Omental fat pad (tissue), 4 donors: Measurements from ENCODE around the gene AS3MT. TPM values are rescaled to one million over a fixed set of nuclear protein-coding genes. Genes with fewer than 3 reads are reported as not detected.
"Not testable (repeated sequence)": the region's sequence is repeated elsewhere in the genome, so short reads cannot be mapped to it uniquely, and the experiment has no call there.

Source experiments
- ATAC-seq: fragments of 150-250 bp; one replicate; pipeline ENCODE4 v1.9.1; 2016; ENCODE audit warnings: mild to moderate bottlenecking, moderate library complexity; ENCODE audit not compliant: low FRiP score
- DNase-seq: peaks from one replicate; pipeline ENCODE4 v3.0.0-alpha.2; 2019; ENCODE audit warnings: low spot score
- CTCF ChIP-seq, 3 donors: fragments of 450-650 bp; IDR thresholded peaks; one replicate each; pipeline ENCODE4 v1.5.1; 2016 to 2017; ENCODE audit warnings: antibody characterized with exemption in 3 of 3, mild to moderate bottlenecking in 3 of 3, moderate library complexity in 2 of 3
- total RNA-seq, 4 donors: library from RNA; depleted of rRNA; stranded (reverse); fragments of >200 nt; gene quantifications; one replicate each; pipeline ENCODE4 v1.1.0, GENCODE V29; 2016

AS3MT gene
- total RNA-seq, 4 donors from 2014 or later, result 1.1 to 4.0 (median 1.7) TPM

DNA sequence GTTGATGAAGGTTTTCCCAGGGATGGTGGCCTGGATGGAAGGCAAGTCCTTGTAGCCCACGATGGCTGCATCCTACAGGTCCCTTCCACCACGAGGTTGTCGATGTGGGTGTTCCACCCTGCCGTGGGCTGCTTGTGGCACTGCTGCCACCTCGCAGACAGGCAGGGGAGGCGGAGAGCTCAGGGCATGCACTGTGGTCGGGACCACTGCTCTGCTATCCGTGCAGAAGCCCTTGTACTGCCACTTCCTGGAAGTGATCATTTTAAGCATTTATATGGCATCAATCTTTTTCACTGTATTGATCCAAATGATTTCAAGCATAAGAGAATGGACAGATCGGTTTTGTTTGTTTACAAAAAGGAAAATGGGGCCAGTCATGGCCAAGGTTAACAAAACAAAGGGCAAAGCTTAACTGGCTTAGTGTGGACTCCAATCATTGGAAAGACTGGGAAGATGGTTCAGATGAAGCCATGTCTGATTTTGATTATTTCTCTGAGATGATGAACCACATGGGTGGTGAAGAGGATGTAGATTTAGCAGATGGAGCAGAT, 23.8 kb upstream of the AS3MT start:
- TF ChIP-seq CTCF (IDR thresholded peaks at IDR 0.05), result no peak
- DNase-seq, result no peak
- no peak for ATAC-seq

- no peak for ATAC-seq
These were observed 19.2 kb upstream of the AS3MT start for GRCh38 chr10:102850025-102850518.

GRCh38 chr10:102853237-102853636, 16.0 kb upstream of the AS3MT start:
- not testable (repeated sequence) for DNase-seq, ATAC-seq

More at GRCh38 chr10:102850025-102850518, 19.2 kb upstream of the AS3MT start:
- DNase-seq, result no peak
- TF ChIP-seq CTCF (IDR thresholded peaks at IDR 0.05), result no peak

DNA sequence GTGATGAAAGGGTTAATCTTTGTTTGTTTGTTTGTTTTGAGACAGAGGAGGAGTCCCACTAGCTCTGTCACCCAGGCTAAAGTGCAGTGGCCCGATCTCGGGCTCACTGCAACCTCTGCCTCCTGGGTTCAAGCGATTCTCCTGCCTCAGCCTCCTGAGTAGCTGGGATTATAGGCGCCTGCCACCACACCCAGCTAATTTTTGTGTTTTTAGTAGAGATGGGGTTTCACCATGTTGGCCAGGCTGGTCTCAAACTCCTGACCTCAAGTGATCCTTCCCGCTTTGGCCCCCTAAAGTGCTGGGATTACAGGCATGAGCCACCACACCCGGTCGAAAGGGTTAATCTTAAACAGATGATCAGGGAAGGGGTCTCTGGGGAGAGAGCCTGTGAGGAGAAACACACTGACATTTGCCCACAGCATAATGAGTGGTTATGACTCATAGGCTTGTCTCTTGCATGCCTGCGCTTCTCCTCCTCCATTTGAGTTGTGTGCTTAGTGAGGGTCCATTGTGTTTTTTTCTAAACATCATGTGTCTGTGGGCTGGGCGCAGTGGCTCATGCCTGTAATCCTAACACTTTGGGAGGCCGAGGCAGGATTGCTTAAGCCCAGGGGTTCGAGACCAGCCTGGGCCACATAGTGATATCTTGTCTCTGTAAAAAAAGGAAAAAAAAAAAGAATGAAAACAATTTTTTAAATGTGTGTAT, 13.4 kb upstream of the AS3MT start:
- DNase-seq, ATAC-seq: not testable (repeated sequence)

GRCh38 chr10:102856758-102857424, 12.4 kb upstream of the AS3MT start:
- ATAC-seq (no peak), DNase-seq (no peak)
- no peak for TF ChIP-seq CTCF (IDR thresholded peaks at IDR 0.05)

GRCh38 chr10:102859911-102860310, 9.4 kb upstream of the AS3MT start:
- TF ChIP-seq CTCF (IDR thresholded peaks at IDR 0.05), result no peak
- no peak for ATAC-seq

DNA sequence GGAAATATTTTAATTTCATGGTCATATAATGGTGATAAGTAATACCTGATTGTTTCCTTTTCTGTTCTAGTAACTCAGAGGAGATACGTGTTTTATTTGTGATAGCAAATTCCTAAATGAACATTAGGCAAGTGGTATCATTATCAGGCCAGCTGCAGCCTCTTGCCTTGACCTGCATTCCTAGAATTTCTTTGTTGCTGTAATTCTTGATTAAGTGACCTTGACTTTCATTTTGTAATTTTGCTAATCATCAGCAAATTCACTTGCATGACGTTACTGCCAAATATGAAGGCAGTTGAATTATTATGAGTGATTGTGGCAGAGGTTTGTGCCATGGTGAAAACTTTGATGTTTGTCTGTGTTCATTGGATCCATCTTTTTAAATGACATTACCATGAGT, 5.6 kb upstream of the AS3MT start:
- DNase-seq (no peak), ATAC-seq (no peak)
- TF ChIP-seq CTCF (IDR thresholded peaks at IDR 0.05), result no peak

More at GRCh38 chr10:102859911-102860310, 9.4 kb upstream of the AS3MT start:
- DNase-seq, result no peak

DNA sequence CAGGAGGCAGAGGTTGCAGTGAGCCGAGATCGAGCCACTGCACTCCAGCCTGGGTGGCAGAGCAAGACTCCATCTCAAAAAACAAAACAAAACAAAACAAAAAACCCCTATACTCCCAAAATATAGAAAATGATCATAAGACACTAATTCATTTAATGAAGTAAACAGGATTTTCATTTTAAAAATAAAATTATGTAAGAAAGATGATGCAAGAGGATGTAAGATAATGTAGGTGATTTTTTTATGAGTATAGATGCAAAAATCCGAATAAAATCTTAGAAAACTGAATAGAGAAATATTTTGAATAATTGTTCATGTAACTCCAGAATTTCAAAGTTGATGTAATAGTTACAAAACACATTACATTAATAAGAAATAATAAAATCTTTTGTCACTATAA, 3.6 kb upstream of the AS3MT start:
- ATAC-seq (no peak), DNase-seq (no peak)
- TF ChIP-seq CTCF (IDR thresholded peaks at IDR 0.05), result no peak
